SU-DHL-6 (cell line): Measurements from ENCODE around the gene SERPINA12.

Source experiments
- H2AFZ ChIP-seq: fragments of 200-600 bp; sonication (generic); 2 replicates; pipeline ENCODE4 v1.6.1; 2014; ENCODE audit warnings: low read depth, mild to moderate bottlenecking, moderate library complexity, mixed read lengths, antibody characterized with exemption, low read length; ENCODE audit not compliant: severe bottlenecking
- H3F3A ChIP-seq: fragments of 200-600 bp; shearing (Covaris generic); 2 replicates; pipeline ENCODE4 v1.6.0; 2016; ENCODE audit warnings: antibody characterized with exemption, mild to moderate bottlenecking; ENCODE audit not compliant: insufficient read depth
- H3K27ac ChIP-seq: fragments of 200-600 bp; sonication (generic); 2 replicates; pipeline ENCODE4 v1.5.1; 2016; ENCODE audit warnings: low read depth, mild to moderate bottlenecking, low read length, moderate library complexity, mixed read lengths
- H3K27me3 ChIP-seq: fragments of 200-600 bp; sonication (generic), shearing (Covaris generic); 2 replicates; pipeline ENCODE4 v1.6.0; 2014; ENCODE audit warnings: mild to moderate bottlenecking, low read length
- H3K36me3 ChIP-seq: fragments of 200-600 bp; sonication (generic); 2 replicates; pipeline ENCODE4 v1.6.1; 2014; ENCODE audit warnings: mild to moderate bottlenecking, low read length, mixed read lengths
- H3K4me2 ChIP-seq: fragments of 300-600, 200-600 bp; shearing (Covaris generic), sonication (generic); 2 replicates; pipeline ENCODE4 v1.6.0; 2014; ENCODE audit warnings: low read length, low read depth, mild to moderate bottlenecking; ENCODE audit not compliant: poor library complexity, severe bottlenecking
- H3K4me3 ChIP-seq: fragments of 200-600 bp; sonication (generic); 2 replicates; pipeline ENCODE4 v1.5.1; 2014; ENCODE audit warnings: antibody characterized with exemption, low read length, mild to moderate bottlenecking, mixed read lengths; ENCODE audit not compliant: insufficient read depth, poor library complexity, severe bottlenecking
- H3K79me2 ChIP-seq: fragments of 200-600 bp; sonication (generic); 2 replicates; pipeline ENCODE4 v1.6.1; 2014; ENCODE audit warnings: mild to moderate bottlenecking, low read length, moderate library complexity; ENCODE audit not compliant: insufficient read depth
- H3K9ac ChIP-seq: fragments of 200-600 bp; sonication (generic); 2 replicates; pipeline ENCODE4 v1.7.0; 2014; ENCODE audit warnings: mild to moderate bottlenecking, low read length
- H3K9me2 ChIP-seq: fragments of 200-600 bp; sonication (generic); replicated peaks from 2 replicates; pipeline ENCODE4 v1.6.1; 2014; ENCODE audit warnings: low read length; ENCODE audit not compliant: insufficient read depth
- H3K9me3 ChIP-seq: fragments of 200-600 bp; sonication (generic); 2 replicates; pipeline ENCODE4 v1.6.1; 2014; ENCODE audit warnings: low read length, mixed read lengths; ENCODE audit not compliant: insufficient read depth
- H4K20me1 ChIP-seq: fragments of 200-600 bp; sonication (generic); 2 replicates; pipeline ENCODE4 v1.6.1; 2014; ENCODE audit warnings: low read depth, mild to moderate bottlenecking, antibody characterized with exemption, low read length, moderate library complexity, mixed read lengths
- CTCF ChIP-seq: fragments of 200-600 bp; sonication (generic); IDR thresholded peaks from one replicate; pipeline ENCODE4 v1.5.1; 2017; ENCODE audit warnings: antibody characterized with exemption, mild to moderate bottlenecking, low read length, moderate library complexity; ENCODE audit not compliant: insufficient read depth, poor library complexity, severe bottlenecking
- EZH2phosphoT487 ChIP-seq: fragments of 200-600 bp; sonication (generic), shearing (Covaris generic); conservative IDR thresholded peaks from 2 replicates; pipeline ENCODE4 v1.6.1; 2018; ENCODE audit warnings: mild to moderate bottlenecking, antibody characterized with exemption, low read length, moderate library complexity, mixed read lengths

Gene SERPINA12

GRCh38 chr14:94505641-94506040 lies 3.6 kb downstream of the SERPINA12 start:
- no peaks in the 10 kb centered on the region for H3K79me2 ChIP-seq
- H2AFZ ChIP-seq, result no peak overlapping the region
- no peaks in the 10 kb centered on the region for H4K20me1 ChIP-seq
- H3F3A ChIP-seq, result no peaks in the 10 kb centered on the region
- no peaks in the 10 kb centered on the region for H3K27me3 ChIP-seq
- no peaks in the 10 kb centered on the region for H3K9me2 ChIP-seq
- H3K9ac ChIP-seq, result no peak overlapping the region
- H3K9me3 ChIP-seq, result no peaks in the 10 kb centered on the region
- no peak overlapping the region for H3K4me3 ChIP-seq
- H3K4me2 ChIP-seq, result no peak overlapping the region
- no peak for TF ChIP-seq EZH2phosphoT487
- no peak for TF ChIP-seq CTCF
- no peak overlapping the region for H3K27ac ChIP-seq
- no peaks in the 10 kb centered on the region for H3K36me3 ChIP-seq

- Histone ChIP-seq H3K9me2 (no peaks in the 10 kb centered on the region), H3K9ac (no peak overlapping the region), H4K20me1 (no peaks in the 10 kb centered on the region), H3K4me2 (no peak overlapping the region), H3K27me3 (no peaks in the 10 kb centered on the region), H3K9me3 (no peaks in the 10 kb centered on the region), H3F3A (no peaks in the 10 kb centered on the region), H3K79me2 (no peaks in the 10 kb centered on the region), H3K36me3 (no peaks in the 10 kb centered on the region), H3K27ac (no peak overlapping the region), H2AFZ (no peak overlapping the region), H3K4me3 (no peak overlapping the region)
- TF ChIP-seq EZH2phosphoT487 (no peak), CTCF (no peak)
Measured at GRCh38 chr14:94505206-94505605, 4.1 kb downstream of the SERPINA12 start.

- no peaks in the 10 kb centered on the region for H3K9me3 ChIP-seq
- no peak overlapping the region for H2AFZ ChIP-seq
- no peaks in the 10 kb centered on the region for H3K27me3 ChIP-seq
- no peaks in the 10 kb centered on the region for H3K79me2 ChIP-seq
- no peak overlapping the region for H3K27ac ChIP-seq
- H3K4me3 ChIP-seq, result no peak overlapping the region
- TF ChIP-seq CTCF (no peak), EZH2phosphoT487 (no peak)
- no peak overlapping the region for H3K4me2 ChIP-seq
- no peak overlapping the region for H3K9ac ChIP-seq
- no peaks in the 10 kb centered on the region for H3K9me2 ChIP-seq
- H4K20me1 ChIP-seq, result no peaks in the 10 kb centered on the region
- H3K36me3 ChIP-seq, result no peaks in the 10 kb centered on the region
- H3F3A ChIP-seq, result no peaks in the 10 kb centered on the region
Measured at GRCh38 chr14:94501588-94502516, 7.4 kb downstream of the SERPINA12 start.
